Naive B cell (primary cell): ENCODE results near the gene SBNO1. TPM values are rescaled to one million over a fixed set of nuclear protein-coding genes. Genes with fewer than 3 reads are reported as not detected.

Experiments
- polyA plus RNA-seq, 6 donors: library from polyadenylated mRNA; unstranded; fragments of 300-500 nt; fragmentation: Illumina TruSeq; gene quantifications; one replicate each; pipeline ENCODE4 v1.2.3, GENCODE V29; 2021; ENCODE audit warnings: low read depth in 6 of 6

SBNO1 gene
- polyA plus RNA-seq, 6 donors from 2014 or later: 17.2 to 30.6 (median 24.1) TPM

Other genes with a start within 250 kb of the SBNO1 start
- gene PITPNM2, start 213.8 kb downstream of the SBNO1 start, polyA plus RNA-seq: 1 to 10 TPM in 3 of 6 donors, under 1 TPM in 3; 0.10 to 2.6 (median 0.96) TPM
- gene MPHOSPH9, start 131.7 kb downstream of the SBNO1 start, polyA plus RNA-seq: 10 to 100 TPM; 20.2 to 33.6 (median 28.6) TPM
- gene MTRFR, start 131.4 kb downstream of the SBNO1 start, polyA plus RNA-seq: 10 to 100 TPM; 23.7 to 34.2 (median 30.3) TPM
- gene CDK2AP1, start 93.0 kb downstream of the SBNO1 start, polyA plus RNA-seq: 1 to 10 TPM; 2.0 to 6.3 (median 3.8) TPM
- gene KMT5A, start 19.3 kb upstream of the SBNO1 start, polyA plus RNA-seq: 1 to 10 TPM in 3 of 6 donors, under 1 TPM in 3; 0.15 to 2.7 (median 1.4) TPM
- 1 to 10 TPM; 2.2 to 5.3 (median 4.8) TPM for gene RILPL2, start 71.8 kb upstream of the SBNO1 start, polyA plus RNA-seq
- gene SNRNP35, start 93.3 kb upstream of the SBNO1 start, polyA plus RNA-seq: 10 to 100 TPM; 18.0 to 29.1 (median 28.4) TPM
- gene RILPL1, start 168.9 kb upstream of the SBNO1 start, polyA plus RNA-seq: under 1 TPM in 4 of 6 donors, not detected in 2; 0.07 to 0.25 (median 0.14) TPM
- gene TMED2, start 219.7 kb upstream of the SBNO1 start, polyA plus RNA-seq: 100 to 1,000 TPM; 214 to 412 (median 283) TPM
- gene DDX55, start 237.3 kb upstream of the SBNO1 start, polyA plus RNA-seq: 10 to 100 TPM; 12.2 to 21.3 (median 15.4) TPM